ENCODE data around the gene BMP6. TPM values are rescaled to one million over a fixed set of nuclear protein-coding genes. Genes with fewer than 3 reads are reported as not detected.

BMP6 gene
- total RNA-seq, 1 donor from 2014 or later = 0.97 TPM

GRCh38 chr6:7866526-7866925 lies 140.6 kb downstream of the BMP6 start:
- H3K27ac Mint-ChIP-seq (ENCODE audit: unreplicated experiment) = no peak overlapping the region
- H3K4me1 Mint-ChIP-seq (ENCODE audit: unreplicated experiment) = no peaks in the 10 kb centered on the region
- TF ChIP-seq CTCF (IDR thresholded peaks at IDR 0.05; ENCODE audit: unreplicated experiment) = no peak
- H3K36me3 Mint-ChIP-seq (ENCODE audit: low read depth, unreplicated experiment) = no peaks in the 10 kb centered on the region
- no peak overlapping the region for H3K4me3 Mint-ChIP-seq (ENCODE audit: unreplicated experiment)
- no peak for DNase-seq (ENCODE audit: low spot score)
- H3K27me3 Mint-ChIP-seq (ENCODE audit: unreplicated experiment) = peaks cover 1% of the 10 kb centered on the region
- H3K9me3 Mint-ChIP-seq (ENCODE audit: unreplicated experiment) = no peaks in the 10 kb centered on the region

GRCh38 chr6:7868926-7869325 lies 143.0 kb downstream of the BMP6 start:
- no peak for DNase-seq (ENCODE audit: low spot score)
- peaks cover 2% of the 10 kb centered on the region for H3K27me3 Mint-ChIP-seq (ENCODE audit: unreplicated experiment)
- H3K36me3 Mint-ChIP-seq (ENCODE audit: low read depth, unreplicated experiment) = no peaks in the 10 kb centered on the region
- H3K4me3 Mint-ChIP-seq (ENCODE audit: unreplicated experiment) = no peak overlapping the region
- H3K27ac Mint-ChIP-seq (ENCODE audit: unreplicated experiment) = no peak overlapping the region
- no peak for TF ChIP-seq CTCF (IDR thresholded peaks at IDR 0.05; ENCODE audit: unreplicated experiment)
- no peaks in the 10 kb centered on the region for H3K9me3 Mint-ChIP-seq (ENCODE audit: unreplicated experiment)
- no peaks in the 10 kb centered on the region for H3K4me1 Mint-ChIP-seq (ENCODE audit: unreplicated experiment)

GRCh38 chr6:7878401-7878964 lies 152.6 kb downstream of the BMP6 start:
- H3K36me3 Mint-ChIP-seq (ENCODE audit: low read depth, unreplicated experiment) = peaks cover 15% of the 10 kb centered on the region
- peaks cover 2% of the 10 kb centered on the region for H3K27me3 Mint-ChIP-seq (ENCODE audit: unreplicated experiment)
- no peak for DNase-seq (ENCODE audit: low spot score)
- no peaks in the 10 kb centered on the region for H3K9me3 Mint-ChIP-seq (ENCODE audit: unreplicated experiment)
- no peak for TF ChIP-seq CTCF (IDR thresholded peaks at IDR 0.05; ENCODE audit: unreplicated experiment)
- H3K4me3 Mint-ChIP-seq (ENCODE audit: unreplicated experiment) = no peak overlapping the region
- H3K27ac Mint-ChIP-seq (ENCODE audit: unreplicated experiment) = no peak overlapping the region
- H3K4me1 Mint-ChIP-seq (ENCODE audit: unreplicated experiment) = no peaks in the 10 kb centered on the region

GRCh38 chr6:7879043-7879442 lies 153.1 kb downstream of the BMP6 start:
- no peaks in the 10 kb centered on the region for H3K27me3 Mint-ChIP-seq (ENCODE audit: unreplicated experiment)
- no peaks in the 10 kb centered on the region for H3K4me1 Mint-ChIP-seq (ENCODE audit: unreplicated experiment)
- no peak for DNase-seq (ENCODE audit: low spot score)
- no peak overlapping the region for H3K4me3 Mint-ChIP-seq (ENCODE audit: unreplicated experiment)
- no peaks in the 10 kb centered on the region for H3K9me3 Mint-ChIP-seq (ENCODE audit: unreplicated experiment)
- TF ChIP-seq CTCF (IDR thresholded peaks at IDR 0.05; ENCODE audit: unreplicated experiment) = no peak
- peaks cover 18% of the 10 kb centered on the region for H3K36me3 Mint-ChIP-seq (ENCODE audit: low read depth, unreplicated experiment)
- no peak overlapping the region for H3K27ac Mint-ChIP-seq (ENCODE audit: unreplicated experiment)

GRCh38 chr6:7879579-7879978 lies 153.7 kb downstream of the BMP6 start:
- H3K4me3 Mint-ChIP-seq (ENCODE audit: unreplicated experiment) = no peak overlapping the region
- no peaks in the 10 kb centered on the region for H3K4me1 Mint-ChIP-seq (ENCODE audit: unreplicated experiment)
- H3K27ac Mint-ChIP-seq (ENCODE audit: unreplicated experiment) = no peak overlapping the region
- no peaks in the 10 kb centered on the region for H3K9me3 Mint-ChIP-seq (ENCODE audit: unreplicated experiment)
- no peaks in the 10 kb centered on the region for H3K27me3 Mint-ChIP-seq (ENCODE audit: unreplicated experiment)
- TF ChIP-seq CTCF (IDR thresholded peaks at IDR 0.05; ENCODE audit: unreplicated experiment) = no peak
- peaks cover 23% of the 10 kb centered on the region for H3K36me3 Mint-ChIP-seq (ENCODE audit: low read depth, unreplicated experiment)
- DNase-seq (ENCODE audit: low spot score) = no peak
